NK-92 (cell line): Measurements from ENCODE around the gene PGF.

ENCODE experiments used
- DNase-seq: peaks from one replicate; lab custom pipeline; 2025; ENCODE audit not compliant: unreplicated experiment; lab: John Stamatoyannopoulos, UW

The PGF gene

DNA sequence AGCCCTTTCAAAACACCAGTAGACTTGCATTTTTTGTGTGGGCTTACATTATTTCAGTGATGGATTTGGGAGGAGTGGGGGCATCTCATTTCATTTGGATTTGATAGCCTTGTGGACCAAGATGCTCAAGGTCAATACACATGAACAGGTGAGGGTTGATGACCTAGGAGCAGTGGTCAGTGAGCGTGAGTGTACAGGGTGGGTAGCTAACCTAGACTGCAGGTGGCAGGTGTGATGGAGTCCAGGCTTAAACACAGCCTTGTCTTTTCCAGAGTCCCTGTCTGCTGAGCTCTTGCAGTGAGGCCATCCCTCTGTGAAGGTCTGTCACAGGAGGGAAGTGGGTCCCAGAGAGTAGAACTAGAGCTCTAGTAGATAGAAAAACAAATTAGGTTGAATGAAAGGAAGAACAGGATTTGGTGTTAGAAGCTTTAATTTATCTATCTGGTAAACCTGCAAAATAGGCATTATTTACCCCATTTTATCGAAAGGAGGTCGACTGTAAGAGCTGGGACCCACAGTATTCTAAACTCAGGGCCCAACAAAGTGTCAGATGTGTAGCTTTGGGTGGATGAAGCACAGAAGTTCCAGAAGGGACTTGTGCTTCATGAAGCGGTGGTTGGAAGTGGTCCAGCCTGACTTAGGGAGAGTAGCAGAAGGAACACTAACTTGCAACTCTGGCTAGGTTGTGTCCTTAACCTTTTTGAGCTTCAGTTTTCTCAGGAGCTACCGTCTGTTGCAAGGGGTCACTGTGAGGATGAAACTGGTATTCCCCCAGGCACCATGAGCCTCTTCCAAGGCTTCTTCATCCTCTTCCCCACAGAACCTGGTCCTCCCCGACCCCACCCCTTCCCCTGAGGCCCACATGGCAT lies 50.5 kb downstream of the PGF start:
- no peak for DNase-seq

DNA sequence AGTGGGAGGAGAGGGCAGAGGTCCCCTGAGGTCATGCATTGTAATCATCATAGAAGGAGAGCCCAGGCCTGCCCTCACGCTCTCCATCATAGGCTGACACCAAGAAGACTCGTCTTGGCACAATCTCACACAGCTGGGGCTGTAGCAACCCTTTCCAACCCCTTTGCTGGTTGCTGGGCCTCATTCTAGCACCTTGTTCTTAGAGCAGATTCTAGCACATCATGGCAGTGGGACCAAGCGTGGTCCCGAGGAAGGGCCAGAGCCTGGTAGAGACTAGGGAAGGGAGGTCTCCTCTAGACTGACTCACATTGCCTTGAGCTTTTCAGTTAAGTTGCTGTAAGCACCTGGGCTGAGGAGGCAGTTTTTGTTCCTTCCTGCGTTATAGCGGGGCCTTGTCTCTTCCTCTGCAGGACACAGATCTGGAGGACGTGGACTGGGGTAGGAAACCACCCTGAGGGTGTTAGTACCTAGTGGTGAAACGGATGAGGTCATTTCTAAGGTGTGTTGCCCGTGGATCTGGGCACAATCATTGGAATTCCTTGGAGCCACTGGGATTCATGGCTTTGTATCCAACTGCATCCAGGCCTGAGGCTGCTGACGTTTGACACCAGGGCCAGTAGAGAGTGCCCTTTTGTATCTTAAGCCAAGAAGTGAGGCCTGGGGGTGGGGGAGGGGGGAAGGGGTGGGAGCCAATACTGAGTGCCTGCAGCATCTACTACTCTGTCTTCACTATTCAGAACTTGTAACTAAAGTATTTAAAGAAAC lies 52.3 kb downstream of the PGF start:
- DNase-seq, result no peak

DNA sequence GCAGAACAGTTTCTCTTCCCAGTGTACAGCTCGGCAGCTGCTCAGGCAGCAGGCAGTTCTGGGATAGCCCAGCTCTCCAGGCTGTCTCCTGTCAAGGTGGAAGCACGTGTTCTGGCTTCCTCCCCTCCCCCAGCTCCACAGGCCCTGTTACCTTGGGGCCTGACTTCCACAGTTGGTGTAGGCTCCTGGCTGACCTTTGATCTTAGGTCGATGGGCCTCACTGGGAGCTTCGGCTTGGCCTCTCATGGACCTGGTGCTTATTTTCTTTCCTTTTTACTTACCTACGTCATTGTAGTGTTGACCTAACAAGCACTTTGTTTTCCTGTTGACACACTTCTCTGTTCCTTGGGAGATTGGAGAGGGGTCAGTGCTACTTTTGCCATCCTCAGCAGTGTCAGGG lies 56.7 kb downstream of the PGF start:
- DNase-seq, result no peak

DNA sequence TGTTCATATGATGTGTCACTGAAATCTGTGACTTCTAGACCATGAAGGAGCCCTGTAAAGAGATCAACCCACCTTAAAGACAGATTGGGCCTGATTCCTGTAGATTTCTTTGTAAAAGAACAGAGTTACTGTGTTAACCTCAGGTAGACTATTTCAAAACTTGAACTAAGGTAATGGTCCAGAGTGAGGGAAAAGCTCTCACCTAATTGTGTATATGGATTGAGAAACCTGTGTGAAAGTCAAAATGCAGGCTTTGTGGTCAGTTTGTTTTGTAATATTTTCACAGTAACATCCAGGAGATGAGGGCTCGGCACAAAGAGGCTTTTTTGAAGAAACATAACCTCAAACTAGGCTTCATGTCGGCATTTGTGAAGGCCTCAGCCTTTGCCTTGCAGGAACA lies 57.3 kb downstream of the PGF start:
- DNase-seq, result no peak

DNA sequence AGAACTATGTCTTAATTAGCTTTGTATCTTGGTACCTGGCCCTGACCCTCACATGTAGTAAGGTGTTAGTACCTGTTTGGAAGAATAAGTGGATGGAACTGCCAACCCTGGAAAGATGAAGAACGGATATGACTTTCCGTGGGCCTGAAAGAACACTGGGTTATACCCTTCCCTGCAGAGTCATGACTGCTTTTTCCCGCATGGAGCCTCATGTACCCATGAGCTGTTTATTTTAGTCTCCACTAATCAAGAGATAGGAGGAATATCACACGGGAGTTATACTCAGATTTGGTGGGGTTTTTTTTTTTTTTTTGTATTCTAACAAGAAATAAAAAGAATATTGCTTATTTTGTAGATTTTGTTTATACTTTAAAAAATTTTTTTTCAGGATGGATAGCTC lies 57.8 kb downstream of the PGF start:
- no peak for DNase-seq

DNA sequence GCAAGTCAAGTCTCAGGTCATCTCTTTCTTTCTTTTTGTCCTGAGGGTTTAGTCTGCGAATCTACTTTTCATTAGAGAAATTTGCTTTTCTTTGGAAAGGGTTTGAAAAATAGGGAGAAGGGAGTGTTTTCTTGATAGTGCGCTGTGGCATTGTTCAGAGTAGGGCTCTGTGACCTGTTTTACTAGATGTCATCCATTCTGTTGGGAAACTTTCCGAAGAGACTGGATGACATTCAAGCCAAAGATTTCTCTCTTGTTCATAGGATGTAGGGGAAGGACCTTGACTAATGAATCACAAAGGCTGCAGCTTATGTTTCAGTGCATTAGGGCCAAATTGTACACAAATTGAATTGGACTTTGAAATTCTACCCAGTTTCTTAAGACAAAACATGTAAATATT lies 59.0 kb downstream of the PGF start:
- DNase-seq, result no peak

DNA sequence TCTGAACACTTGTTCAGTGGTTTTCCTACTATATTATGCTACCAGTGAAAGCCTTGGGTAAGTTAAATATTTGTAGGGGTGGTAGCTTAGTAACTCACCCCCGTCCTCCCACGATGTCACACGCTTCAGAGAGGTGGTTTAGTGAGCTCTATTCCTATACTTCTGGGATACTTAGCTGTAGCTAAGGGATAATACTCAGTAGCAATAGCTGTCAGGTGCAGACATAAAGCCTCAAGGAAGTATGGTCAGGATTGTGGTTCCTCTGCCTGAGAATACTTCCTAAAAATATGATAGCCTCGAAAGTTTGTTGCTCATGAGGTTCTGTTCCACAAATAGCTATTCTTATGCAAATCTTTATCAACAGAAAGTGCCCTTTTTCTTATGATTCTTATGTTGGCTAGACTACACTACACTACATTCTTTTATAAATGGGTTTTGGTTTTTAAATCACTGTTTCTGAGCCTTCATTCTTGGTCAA lies 61.7 kb downstream of the PGF start:
- DNase-seq, result no peak

DNA sequence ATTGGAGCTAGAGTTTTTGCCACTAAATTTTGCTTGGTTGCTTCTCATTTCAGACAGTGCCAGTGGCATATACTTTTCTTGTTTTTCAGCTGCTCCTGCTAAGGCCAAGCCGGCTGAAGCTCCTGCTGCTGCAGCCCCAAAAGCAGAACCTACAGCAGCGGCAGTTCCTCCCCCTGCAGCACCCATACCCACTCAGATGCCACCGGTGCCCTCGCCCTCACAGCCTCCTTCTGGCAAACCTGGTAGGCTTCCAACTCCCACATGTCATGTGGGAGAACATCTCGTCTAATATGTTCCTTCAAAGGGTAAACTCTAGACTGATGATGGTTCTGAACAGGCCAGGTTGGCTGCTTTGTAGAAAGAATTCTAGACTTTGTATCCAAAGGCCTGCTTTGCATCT lies 62.7 kb downstream of the PGF start:
- no peak for DNase-seq

DNA sequence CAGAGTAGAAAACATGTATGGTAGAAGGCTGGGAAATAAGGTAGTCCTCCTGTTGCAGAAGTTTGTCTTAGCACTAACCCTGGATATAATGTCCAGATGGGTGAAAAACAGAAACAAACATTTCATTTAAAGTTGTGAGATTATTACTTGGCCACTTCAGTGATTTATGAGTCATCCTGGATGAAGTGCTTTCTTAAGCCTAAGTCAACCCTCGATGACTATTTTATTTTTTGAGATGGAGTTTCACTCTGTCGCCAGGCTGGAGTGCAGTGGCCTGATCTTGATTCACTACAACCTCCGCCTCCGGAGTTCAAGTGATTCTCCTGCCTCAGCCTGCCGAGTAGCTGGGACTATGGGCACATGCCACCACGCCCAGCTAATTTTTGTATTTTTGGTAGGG lies 63.5 kb downstream of the PGF start:
- DNase-seq, result no peak
